DMS79 (cell line): ENCODE results near the gene MGAM2.

Experiments
- DNase-seq: peaks from one replicate; lab custom pipeline; 2025; lab: John Stamatoyannopoulos, UW

MGAM2 gene

GRCh38 chr7:142120524-142120923 lies 9.0 kb downstream of the MGAM2 start:
- no peak for DNase-seq

DNA sequence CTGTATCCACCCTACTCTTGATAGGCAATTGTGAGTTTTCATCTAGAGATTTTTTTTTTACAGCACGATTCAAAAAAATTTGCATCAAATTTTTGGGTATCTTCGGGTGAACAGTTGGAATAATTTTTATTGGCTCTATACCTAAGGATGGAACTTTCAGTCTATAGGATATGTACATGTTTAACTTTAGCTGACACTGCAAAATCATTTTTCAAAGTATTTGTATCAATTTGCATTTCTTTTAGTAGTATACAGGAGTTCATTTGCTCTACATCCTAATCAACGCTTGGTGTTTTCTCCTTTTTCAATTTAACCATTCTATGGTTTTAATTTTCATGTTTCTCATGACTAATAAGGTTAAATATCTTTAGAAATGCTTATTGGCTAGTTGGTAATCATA lies 11.7 kb downstream of the MGAM2 start:
- DNase-seq, result no peak

GRCh38 chr7:142125256-142125955 lies 13.9 kb downstream of the MGAM2 start:
- no peak for DNase-seq

DNA sequence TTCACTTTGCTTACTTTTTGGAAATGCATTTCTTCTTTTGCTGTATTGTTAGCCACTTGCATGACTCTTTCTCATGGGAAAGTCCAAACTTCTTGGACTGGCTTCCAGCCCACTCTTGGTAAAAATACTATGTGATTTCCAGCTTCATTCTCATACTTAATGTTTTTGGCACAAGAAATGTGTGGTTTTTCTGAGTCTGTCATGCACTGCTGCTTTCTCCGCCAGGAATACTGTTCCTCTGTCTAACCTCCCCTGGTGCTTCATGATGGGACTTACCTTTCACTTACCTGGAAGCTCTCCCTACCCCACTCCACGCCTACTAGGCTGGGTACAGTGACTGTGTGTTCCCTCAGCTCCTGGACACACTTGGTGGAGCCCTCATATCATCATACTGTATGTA lies 18.7 kb downstream of the MGAM2 start:
- no peak for DNase-seq

GRCh38 chr7:142131439-142132185 lies 20.1 kb downstream of the MGAM2 start:
- DNase-seq, result no peak

DNA sequence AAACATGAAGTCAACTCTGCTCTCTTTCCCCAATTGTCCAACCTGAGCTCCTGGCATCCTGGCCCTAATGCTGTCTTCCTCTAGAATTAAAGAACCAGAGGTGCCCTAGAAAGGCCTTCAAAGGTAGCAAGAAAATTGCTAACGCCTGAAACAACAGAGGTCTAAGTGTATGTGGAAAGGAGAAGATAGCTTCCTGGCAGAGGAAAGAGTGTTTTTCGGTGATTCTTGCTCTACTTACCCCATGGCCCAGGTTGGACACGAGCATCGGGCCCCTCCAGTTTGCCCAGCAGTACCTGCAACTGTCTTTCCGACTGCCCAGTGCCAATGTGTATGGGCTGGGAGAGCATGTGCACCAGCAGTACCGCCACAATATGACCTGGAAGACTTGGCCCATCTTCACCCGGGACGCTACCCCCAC lies 22.2 kb downstream of the MGAM2 start:
- no peak for DNase-seq

DNA sequence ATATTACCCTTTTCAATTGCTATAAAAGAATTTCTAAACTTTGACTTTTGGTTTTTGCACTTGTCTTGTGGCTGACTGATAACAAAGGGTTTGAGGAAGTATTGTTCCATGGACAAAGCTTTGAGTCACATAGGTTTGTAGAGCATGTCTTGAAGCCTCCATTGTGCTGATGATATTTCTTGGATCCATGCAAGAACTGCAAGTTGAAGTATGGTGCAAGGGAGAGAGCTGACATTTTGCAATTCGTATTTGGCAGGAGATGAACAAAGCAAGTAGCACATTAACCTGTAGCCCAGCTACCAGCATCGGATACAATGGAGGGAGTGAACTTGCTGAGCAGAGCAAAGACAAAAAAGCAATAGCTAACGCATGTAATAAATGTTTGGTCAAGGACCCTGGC lies 23.4 kb downstream of the MGAM2 start:
- DNase-seq, result no peak

DNA sequence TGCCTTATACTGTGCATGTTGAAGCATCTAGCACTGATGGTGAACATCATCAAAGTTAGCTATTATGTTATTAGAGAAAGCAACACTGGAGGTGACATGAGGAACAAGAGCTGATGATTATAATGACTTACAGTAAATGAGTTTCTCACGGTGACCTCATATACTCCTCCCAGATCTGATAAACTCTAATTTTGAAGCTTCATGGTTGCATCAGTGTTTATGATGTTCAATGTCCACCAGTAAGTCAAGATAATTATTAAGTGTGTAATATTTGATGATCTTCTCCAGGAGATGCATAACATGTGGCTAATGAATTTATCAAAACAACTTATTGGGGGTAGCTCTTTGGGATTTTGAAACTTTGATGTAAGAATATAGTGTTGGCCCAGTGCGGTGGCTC lies 27.5 kb downstream of the MGAM2 start:
- DNase-seq, result no peak

GRCh38 chr7:142139597-142140400 lies 28.3 kb downstream of the MGAM2 start:
- no peak for DNase-seq

DNA sequence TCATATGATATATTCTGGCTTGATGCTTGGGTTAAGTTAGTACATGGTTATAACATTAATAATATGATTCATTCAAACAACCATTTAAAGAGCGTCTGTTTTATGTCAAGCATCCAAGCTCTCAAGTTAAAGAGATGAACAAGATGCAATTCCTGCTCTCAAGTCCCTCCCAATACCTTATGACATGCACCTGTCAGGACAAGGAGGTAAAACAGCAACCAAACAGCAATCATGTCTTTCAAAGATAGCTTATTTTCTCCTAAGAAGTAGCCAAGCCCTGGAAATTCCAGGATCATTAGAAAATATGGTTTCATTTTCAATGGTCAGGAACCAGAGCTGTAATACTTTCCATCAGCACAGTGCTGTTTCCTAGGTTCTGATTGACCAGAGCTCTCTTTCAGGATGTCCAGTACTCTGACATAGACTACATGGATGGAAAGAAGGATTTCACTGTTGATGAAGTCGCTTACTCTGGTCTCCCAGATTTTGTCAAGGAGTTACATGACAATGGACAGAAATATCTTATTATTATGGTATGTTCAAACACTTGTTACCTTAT lies 29.0 kb downstream of the MGAM2 start:
- DNase-seq, result no peak

DNA sequence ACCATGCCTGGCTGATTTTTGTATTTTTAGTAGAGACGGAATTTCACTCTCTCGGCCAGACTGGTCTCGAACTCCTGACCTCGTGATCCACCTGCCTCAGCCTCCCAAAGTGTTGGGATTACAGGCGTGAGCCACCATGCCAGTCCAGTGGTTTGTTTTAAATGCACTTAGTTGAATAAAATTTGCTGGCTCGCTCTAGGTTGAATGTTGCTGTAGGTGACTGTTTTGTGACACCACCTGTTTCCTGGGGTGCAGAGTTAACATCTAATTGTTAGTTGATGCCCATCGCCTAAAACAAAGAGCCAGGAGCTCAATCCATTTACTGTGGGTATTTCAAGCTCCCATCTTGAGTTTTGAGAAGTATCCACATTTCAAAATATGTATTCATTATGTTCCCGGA lies 31.2 kb downstream of the MGAM2 start:
- DNase-seq, result no peak

DNA sequence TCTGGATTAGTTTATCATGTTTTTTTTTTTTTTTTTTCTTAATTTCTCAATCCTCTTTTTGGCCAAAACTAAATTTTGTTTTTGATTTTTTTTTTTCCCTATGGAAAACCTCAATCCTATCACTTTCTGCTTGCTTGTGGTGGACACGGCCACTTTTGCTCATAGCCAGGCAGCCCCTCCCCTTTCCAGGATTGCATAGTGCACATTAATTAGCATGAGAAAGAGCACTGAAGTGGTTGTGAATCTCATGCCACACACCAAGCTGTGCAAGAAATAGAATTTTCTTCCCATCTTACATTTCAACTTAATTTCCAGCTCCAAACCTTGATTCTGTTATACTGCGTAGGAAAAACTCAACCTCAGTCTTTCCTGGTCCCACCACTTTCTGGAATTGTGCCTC lies 34.6 kb downstream of the MGAM2 start:
- no peak for DNase-seq

GRCh38 chr7:142150356-142150755 lies 38.8 kb downstream of the MGAM2 start:
- DNase-seq, result no peak

DNA sequence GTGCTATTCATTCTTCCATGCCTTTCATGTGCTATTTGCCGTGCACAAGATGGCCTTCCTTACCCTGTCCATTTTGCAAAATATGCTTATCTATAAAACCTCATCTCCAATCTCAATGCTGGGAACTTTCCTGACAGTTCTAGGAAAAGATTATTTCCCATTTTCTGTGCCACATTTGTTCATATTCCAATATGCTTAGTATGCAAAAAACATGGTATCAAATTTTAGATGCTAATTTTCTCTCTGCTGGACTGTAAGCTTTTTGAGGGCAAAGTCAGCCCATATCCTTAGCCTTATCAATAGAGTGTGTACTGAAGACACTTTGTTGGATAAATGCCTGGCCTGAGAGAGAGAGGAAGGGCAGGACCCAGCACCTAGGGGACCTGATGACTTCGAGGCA lies 39.4 kb downstream of the MGAM2 start:
- no peak for DNase-seq

DNA sequence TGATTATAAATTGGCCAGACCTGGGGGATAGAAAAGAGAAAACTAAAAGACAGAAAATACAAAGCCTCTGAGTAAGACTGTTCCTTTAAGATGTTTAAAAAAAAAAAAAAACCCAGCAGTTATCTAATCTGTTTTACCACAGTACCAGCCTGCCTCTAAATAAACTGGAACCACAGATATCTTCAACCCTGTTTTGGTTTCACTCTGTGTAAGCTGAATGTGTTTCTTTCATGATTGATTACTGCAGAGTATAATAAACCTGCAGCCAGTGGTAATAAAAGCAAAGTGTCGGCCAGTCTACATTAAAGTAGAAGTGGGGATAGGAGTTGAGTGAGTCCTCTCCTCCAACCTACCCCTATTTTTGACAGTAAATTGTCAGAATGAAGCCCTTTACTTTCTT lies 40.6 kb downstream of the MGAM2 start:
- DNase-seq, result no peak

DNA sequence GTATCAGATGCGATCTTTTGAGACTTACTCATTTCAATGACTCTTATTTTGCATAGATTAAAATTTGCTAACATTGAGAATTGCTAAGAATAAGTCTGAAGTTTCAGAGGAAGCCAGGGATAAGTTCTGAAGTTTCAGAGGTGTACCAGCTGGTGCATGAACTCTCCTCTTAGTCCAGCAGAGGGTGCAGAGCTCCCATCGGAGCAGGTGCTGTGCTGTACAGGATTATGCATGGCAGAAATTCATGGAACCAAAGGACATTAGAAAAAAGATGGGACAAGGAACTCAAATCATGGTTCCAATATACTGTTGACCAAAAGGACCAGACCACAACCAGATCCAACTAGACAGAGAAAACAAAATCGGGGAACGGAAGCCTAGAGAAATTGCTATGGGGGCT lies 41.9 kb downstream of the MGAM2 start:
- no peak for DNase-seq

GRCh38 chr7:142158736-142159496 lies 47.4 kb downstream of the MGAM2 start:
- no peak for DNase-seq

DNA sequence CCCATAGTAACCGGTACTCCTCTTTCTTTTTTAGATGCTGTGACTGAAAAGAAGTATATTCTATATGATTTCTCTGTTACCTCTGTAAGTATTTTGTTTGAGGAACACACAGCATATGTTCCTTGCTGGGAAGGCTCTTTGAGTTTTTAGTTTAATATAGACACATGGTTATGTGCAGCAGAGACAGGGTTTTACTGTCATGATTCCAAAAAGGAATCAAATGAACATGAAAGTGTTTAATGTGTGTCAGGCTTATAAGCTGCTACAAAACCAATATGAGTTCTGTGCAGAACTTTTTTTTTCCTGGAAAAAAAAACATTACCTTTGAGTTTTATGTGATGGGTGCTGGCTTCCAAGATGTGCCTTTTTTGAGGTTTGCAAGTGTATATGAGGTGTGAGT lies 50.4 kb downstream of the MGAM2 start:
- no peak for DNase-seq

DNA sequence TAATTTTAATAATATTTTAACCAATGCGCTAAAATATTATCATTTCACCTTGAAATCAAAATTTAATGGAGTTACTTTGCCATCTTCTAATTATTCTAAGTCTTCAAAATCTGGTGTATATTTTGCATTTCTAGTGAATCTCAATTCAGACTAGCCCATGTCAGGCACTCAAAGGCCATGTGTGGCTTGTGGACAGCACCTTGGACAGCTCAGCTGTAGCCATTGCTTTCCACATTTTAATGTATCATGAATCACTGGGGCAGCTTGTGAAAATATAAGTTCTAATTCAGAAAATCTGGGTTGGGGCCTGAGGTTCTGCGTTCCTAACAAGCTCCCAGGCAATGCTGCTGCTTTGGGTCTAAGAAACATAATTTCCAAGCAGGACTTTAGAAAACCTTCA lies 57.2 kb downstream of the MGAM2 start:
- no peak for DNase-seq

- no peak for DNase-seq
Observed at GRCh38 chr7:142172932-142173331, 61.4 kb downstream of the MGAM2 start.

GRCh38 chr7:142174441-142174840 lies 62.9 kb downstream of the MGAM2 start:
- no peak for DNase-seq

DNA sequence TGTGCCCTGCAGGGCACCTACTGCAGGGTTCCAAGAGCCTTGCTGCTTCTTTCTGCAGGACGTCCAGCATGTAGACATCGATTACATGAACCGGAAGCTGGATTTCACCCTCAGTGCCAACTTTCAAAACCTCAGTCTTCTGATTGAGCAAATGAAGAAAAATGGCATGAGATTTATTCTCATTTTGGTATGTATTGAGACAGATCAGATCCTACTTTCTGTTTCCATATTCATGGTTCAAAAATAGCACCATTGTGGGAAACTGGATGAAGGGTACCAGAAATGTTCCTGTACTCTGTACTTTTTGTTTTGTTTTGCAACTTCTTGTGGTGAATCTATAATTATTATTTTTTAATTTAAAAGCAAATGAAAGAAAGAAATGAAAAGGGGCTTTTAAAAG lies 64.1 kb downstream of the MGAM2 start:
- no peak for DNase-seq
